ENCODE measurements around the gene GRPEL1. TPM values are rescaled to one million over a fixed set of nuclear protein-coding genes. Genes with fewer than 3 reads are reported as not detected.
A peak's percentile ranks its signal among the peaks of the same experiment; 100 is the strongest.

Gene GRPEL1
- polyA plus RNA-seq, 3 donors from 2014 or later = 40.4 to 58.9 (median 41.8) TPM

- Mint-ChIP-seq H3K27ac (peak overlapping the region; percentile 87 to 96 (median 95)), H3K9me3 (no peaks in the 10 kb centered on the region), H3K36me3 (peaks cover 0 to 5% (median 0%) of the 10 kb centered on the region in 3 donors), H3K4me3 (peak overlapping the region; percentile 88 to 98 (median 95)), H3K4me1 (peaks cover 38 to 64% of the 10 kb centered on the region in 2 donors), H3K27me3 (ENCODE audit: low read depth in 3 of 3) (peaks cover 5 to 8% (median 8%) of the 10 kb centered on the region in 3 donors)
- no peak for DNase-seq
Measured at GRCh38 chr4:7068279-7068842, 497 bp upstream of the GRPEL1 start.

GRCh38 chr4:7067126-7067451 is 775 bp downstream of the GRPEL1 start:
- Mint-ChIP-seq H3K36me3 (peaks cover 0 to 14% (median 0%) of the 10 kb centered on the region in 3 donors), H3K4me1 (peaks cover 38 to 65% of the 10 kb centered on the region in 2 donors), H3K27me3 (ENCODE audit: low read depth in 3 of 3) (peaks cover 5 to 8% (median 8%) of the 10 kb centered on the region in 3 donors), H3K4me3 (peak overlapping the region; percentile 81 to 98 (median 95)), H3K27ac (peak overlapping the region; percentile 44 to 88 (median 70)), H3K9me3 (no peaks in the 10 kb centered on the region)
- no peak for DNase-seq

GRCh38 chr4:7066493-7066892 is 1.4 kb downstream of the GRPEL1 start:
- Mint-ChIP-seq H3K9me3 (no peaks in the 10 kb centered on the region), H3K27ac (peak overlapping the region in 2 of 6 donors; percentile 53 to 60), H3K36me3 (peaks cover 0 to 20% (median 2%) of the 10 kb centered on the region in 3 donors), H3K4me3 (peak overlapping the region; percentile 81 to 98 (median 95)), H3K27me3 (ENCODE audit: low read depth in 3 of 3) (peaks cover 5 to 8% (median 8%) of the 10 kb centered on the region in 3 donors), H3K4me1 (peaks cover 38 to 65% of the 10 kb centered on the region in 2 donors)
- no peak for DNase-seq

- no peak for DNase-seq
- Mint-ChIP-seq H3K4me3 (peak overlapping the region; percentile 53 to 98 (median 95)), H3K9me3 (no peaks in the 10 kb centered on the region), H3K27me3 (ENCODE audit: low read depth in 3 of 3) (peaks cover 5 to 10% (median 8%) of the 10 kb centered on the region in 3 donors), H3K4me1 (peaks cover 38 to 65% of the 10 kb centered on the region in 2 donors), H3K27ac (peak overlapping the region in 2 of 6 donors; percentile 53 to 60), H3K36me3 (peaks cover 0 to 25% (median 6%) of the 10 kb centered on the region in 3 donors)
Measured at GRCh38 chr4:7066006-7066405, 1.9 kb downstream of the GRPEL1 start.

GRCh38 chr4:7063362-7063761 is 4.5 kb downstream of the GRPEL1 start:
- H3K4me1 Mint-ChIP-seq = peaks cover 28 to 47% of the 10 kb centered on the region in 2 donors
- peak overlapping the region in 2 of 6 donors; percentile 21 to 55 for H3K27ac Mint-ChIP-seq
- no peaks in the 10 kb centered on the region for H3K9me3 Mint-ChIP-seq
- peaks cover 3 to 37% (median 6%) of the 10 kb centered on the region in 3 donors for H3K36me3 Mint-ChIP-seq
- H3K4me3 Mint-ChIP-seq = no peak overlapping the region
- peaks cover 5 to 8% (median 6%) of the 10 kb centered on the region in 3 donors for H3K27me3 Mint-ChIP-seq (ENCODE audit: low read depth in 3 of 3)
- DNase-seq = no peak

- peaks cover 22 to 41% of the 10 kb centered on the region in 2 donors for H3K4me1 Mint-ChIP-seq
- no peaks in the 10 kb centered on the region for H3K9me3 Mint-ChIP-seq
- DNase-seq = no peak
- no peak overlapping the region for H3K27ac Mint-ChIP-seq
- H3K27me3 Mint-ChIP-seq (ENCODE audit: low read depth in 3 of 3) = peaks cover 1 to 4% (median 2%) of the 10 kb centered on the region in 3 donors
- H3K4me3 Mint-ChIP-seq = no peak overlapping the region
- peaks cover 3 to 37% (median 6%) of the 10 kb centered on the region in 3 donors for H3K36me3 Mint-ChIP-seq
Measured at GRCh38 chr4:7062816-7063215, 5.0 kb downstream of the GRPEL1 start.

GRCh38 chr4:7061815-7062214 is 6.0 kb downstream of the GRPEL1 start:
- Mint-ChIP-seq H3K4me3 (no peak overlapping the region), H3K27me3 (ENCODE audit: low read depth in 3 of 3) (peaks cover 0 to 2% (median under 1%) of the 10 kb centered on the region in 3 donors), H3K27ac (peak overlapping the region in 1 of 6 donors; percentile 35), H3K36me3 (peaks cover 3 to 37% (median 6%) of the 10 kb centered on the region in 3 donors), H3K4me1 (peaks cover 16 to 32% of the 10 kb centered on the region in 2 donors), H3K9me3 (no peaks in the 10 kb centered on the region)
- no peak for DNase-seq

GRCh38 chr4:7060346-7061150 is 7.3 kb downstream of the GRPEL1 start:
- no peak overlapping the region for H3K27ac Mint-ChIP-seq

GRCh38 chr4:7059662-7060061 is 8.2 kb downstream of the GRPEL1 start:
- no peak overlapping the region for H3K27ac Mint-ChIP-seq
- peaks cover 0 to 2% (median 0%) of the 10 kb centered on the region in 3 donors for H3K27me3 Mint-ChIP-seq (ENCODE audit: low read depth in 3 of 3)
- H3K36me3 Mint-ChIP-seq = peaks cover 3 to 48% (median 8%) of the 10 kb centered on the region in 3 donors
- DNase-seq = no peak
- H3K4me3 Mint-ChIP-seq = no peak overlapping the region
- no peaks in the 10 kb centered on the region for H3K9me3 Mint-ChIP-seq
- H3K4me1 Mint-ChIP-seq = peaks cover 5 to 11% of the 10 kb centered on the region in 2 donors

More at GRCh38 chr4:7060346-7061150, 7.3 kb downstream of the GRPEL1 start:
- DNase-seq = no peak
- peaks cover 0 to 2% (median 0%) of the 10 kb centered on the region in 3 donors for H3K27me3 Mint-ChIP-seq (ENCODE audit: low read depth in 3 of 3)
- H3K36me3 Mint-ChIP-seq = peaks cover 3 to 46% (median 8%) of the 10 kb centered on the region in 3 donors
- H3K4me3 Mint-ChIP-seq = no peak overlapping the region
- H3K4me1 Mint-ChIP-seq = peaks cover 9 to 20% of the 10 kb centered on the region in 2 donors
- no peaks in the 10 kb centered on the region for H3K9me3 Mint-ChIP-seq

GRCh38 chr4:7058792-7059191 is 9.1 kb downstream of the GRPEL1 start:
- DNase-seq = no peak
- no peaks in the 10 kb centered on the region for H3K9me3 Mint-ChIP-seq
- peaks cover 8 to 56% (median 16%) of the 10 kb centered on the region in 3 donors for H3K36me3 Mint-ChIP-seq
- H3K4me3 Mint-ChIP-seq = no peak overlapping the region
- peaks cover 3 to 13% of the 10 kb centered on the region in 2 donors for H3K4me1 Mint-ChIP-seq
- peak overlapping the region in 1 of 6 donors; percentile 54 for H3K27ac Mint-ChIP-seq
- H3K27me3 Mint-ChIP-seq (ENCODE audit: low read depth in 3 of 3) = peaks cover 2 to 3% (median 3%) of the 10 kb centered on the region in 3 donors

- Mint-ChIP-seq H3K4me3 (no peak overlapping the region), H3K27me3 (ENCODE audit: low read depth in 3 of 3) (peaks cover 0 to 3% (median 3%) of the 10 kb centered on the region in 3 donors), H3K36me3 (peaks cover 8 to 33% (median 11%) of the 10 kb centered on the region in 3 donors), H3K9me3 (no peaks in the 10 kb centered on the region), H3K27ac (no peak overlapping the region), H3K4me1 (peaks cover 17 to 23% of the 10 kb centered on the region in 2 donors)
- DNase-seq = no peak
Measured at GRCh38 chr4:7055990-7056325, 11.9 kb downstream of the GRPEL1 start.

- peaks cover 0 to 3% (median 3%) of the 10 kb centered on the region in 3 donors for H3K27me3 Mint-ChIP-seq (ENCODE audit: low read depth in 3 of 3)
- no peak overlapping the region for H3K4me3 Mint-ChIP-seq
- H3K4me1 Mint-ChIP-seq = peaks cover 17 to 23% of the 10 kb centered on the region in 2 donors
- H3K36me3 Mint-ChIP-seq = peaks cover 8 to 27% (median 11%) of the 10 kb centered on the region in 3 donors
- no peaks in the 10 kb centered on the region for H3K9me3 Mint-ChIP-seq
- no peak overlapping the region for H3K27ac Mint-ChIP-seq
- no peak for DNase-seq
Measured at GRCh38 chr4:7055111-7055989, 12.5 kb downstream of the GRPEL1 start.
